ENCODE measurements around the gene RAP1B.

RAP1B gene

DNA sequence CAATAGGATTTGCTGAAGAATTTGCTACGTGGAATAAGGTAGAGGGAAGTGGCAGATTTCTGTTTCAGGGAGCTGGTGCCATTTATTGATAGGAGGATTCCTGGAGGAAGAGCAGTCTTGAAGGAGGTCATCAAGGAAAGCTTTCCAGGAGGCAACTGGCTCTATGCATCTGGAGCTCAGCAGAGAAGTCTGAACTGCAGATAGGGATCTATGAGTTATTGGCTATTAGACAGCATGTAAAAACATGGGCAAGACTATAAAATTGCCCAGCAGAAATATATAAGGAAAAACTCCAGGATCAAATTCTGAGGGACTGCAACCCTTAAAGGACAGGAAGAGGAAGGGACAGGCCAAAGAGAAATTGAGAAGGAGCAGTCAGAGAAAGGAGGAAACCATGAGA, 8.9 kb upstream of the RAP1B start:
- no peak for ATAC-seq

DNA sequence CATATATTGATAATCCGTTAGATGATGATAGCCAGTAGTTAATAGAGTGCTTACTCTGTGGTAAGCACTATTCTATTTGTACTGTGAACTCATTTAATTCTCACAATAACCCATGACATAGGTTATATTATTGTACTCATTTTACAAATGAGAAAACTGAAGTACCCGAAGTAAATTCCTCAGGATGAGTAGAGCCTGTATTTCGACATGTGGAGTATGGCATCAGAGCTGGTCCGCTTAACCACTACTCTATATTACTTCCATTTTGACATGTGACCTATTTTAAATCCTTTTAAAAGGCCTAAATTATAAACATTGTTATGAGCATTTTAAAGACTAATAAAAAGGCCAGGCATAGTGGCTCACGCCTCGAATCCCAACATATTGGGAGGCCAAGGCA, 8.0 kb upstream of the RAP1B start:
- ATAC-seq: no peak
- TF ChIP-seq, protein P1, sequence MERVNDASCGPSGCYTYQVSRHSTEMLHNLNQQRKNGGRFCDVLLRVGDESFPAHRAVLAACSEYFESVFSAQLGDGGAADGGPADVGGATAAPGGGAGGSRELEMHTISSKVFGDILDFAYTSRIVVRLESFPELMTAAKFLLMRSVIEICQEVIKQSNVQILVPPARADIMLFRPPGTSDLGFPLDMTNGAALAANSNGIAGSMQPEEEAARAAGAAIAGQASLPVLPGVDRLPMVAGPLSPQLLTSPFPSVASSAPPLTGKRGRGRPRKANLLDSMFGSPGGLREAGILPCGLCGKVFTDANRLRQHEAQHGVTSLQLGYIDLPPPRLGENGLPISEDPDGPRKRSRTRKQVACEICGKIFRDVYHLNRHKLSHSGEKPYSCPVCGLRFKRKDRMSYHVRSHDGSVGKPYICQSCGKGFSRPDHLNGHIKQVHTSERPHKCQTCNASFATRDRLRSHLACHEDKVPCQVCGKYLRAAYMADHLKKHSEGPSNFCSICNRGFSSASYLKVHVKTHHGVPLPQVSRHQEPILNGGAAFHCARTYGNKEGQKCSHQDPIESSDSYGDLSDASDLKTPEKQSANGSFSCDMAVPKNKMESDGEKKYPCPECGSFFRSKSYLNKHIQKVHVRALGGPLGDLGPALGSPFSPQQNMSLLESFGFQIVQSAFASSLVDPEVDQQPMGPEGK (CRISPR knock-in tag; IDR thresholded peaks at IDR 0.05; ENCODE audit: borderline replicate concordance): no peak
- TF ChIP-seq BACH2 (CRISPR knock-in tag; IDR thresholded peaks at IDR 0.05; ENCODE audit: borderline replicate concordance) (no peak), ZC3H10 (CRISPR knock-in tag; IDR thresholded peaks at IDR 0.05) (no peak)

More for the DNA sequence above, 8.9 kb upstream of the RAP1B start:
- TF ChIP-seq ZC3H10 (CRISPR knock-in tag; IDR thresholded peaks at IDR 0.05) (no peak), GLIS3 (CRISPR knock-in tag; IDR thresholded peaks at IDR 0.05) (no peak), ZNF8 (CRISPR knock-in tag; IDR thresholded peaks at IDR 0.05) (no peak), ZNF565 (CRISPR knock-in tag; conservative IDR thresholded peaks at IDR 0.05; ENCODE audit: low read depth) (no peak), ARNTL (CRISPR knock-in tag; IDR thresholded peaks at IDR 0.05; ENCODE audit: borderline replicate concordance, low read depth) (no peak), BACH2 (CRISPR knock-in tag; IDR thresholded peaks at IDR 0.05; ENCODE audit: borderline replicate concordance) (no peak), ZFP30 (CRISPR knock-in tag; IDR thresholded peaks at IDR 0.05) (no peak), ISL1 (CRISPR knock-in tag; IDR thresholded peaks at IDR 0.05) (no peak), ESRRG (CRISPR knock-in tag; IDR thresholded peaks at IDR 0.05) (no peak), TCF4 (CRISPR knock-in tag; IDR thresholded peaks at IDR 0.05; ENCODE audit: borderline replicate concordance) (no peak), ZFP3 (CRISPR knock-in tag; IDR thresholded peaks at IDR 0.05) (no peak), OSR1 (CRISPR knock-in tag; IDR thresholded peaks at IDR 0.05) (no peak), ZNF70 (CRISPR knock-in tag; IDR thresholded peaks at IDR 0.05) (no peak), PPARA (CRISPR knock-in tag; IDR thresholded peaks at IDR 0.05; ENCODE audit: borderline replicate concordance) (no peak)
- TF ChIP-seq, protein P2, sequence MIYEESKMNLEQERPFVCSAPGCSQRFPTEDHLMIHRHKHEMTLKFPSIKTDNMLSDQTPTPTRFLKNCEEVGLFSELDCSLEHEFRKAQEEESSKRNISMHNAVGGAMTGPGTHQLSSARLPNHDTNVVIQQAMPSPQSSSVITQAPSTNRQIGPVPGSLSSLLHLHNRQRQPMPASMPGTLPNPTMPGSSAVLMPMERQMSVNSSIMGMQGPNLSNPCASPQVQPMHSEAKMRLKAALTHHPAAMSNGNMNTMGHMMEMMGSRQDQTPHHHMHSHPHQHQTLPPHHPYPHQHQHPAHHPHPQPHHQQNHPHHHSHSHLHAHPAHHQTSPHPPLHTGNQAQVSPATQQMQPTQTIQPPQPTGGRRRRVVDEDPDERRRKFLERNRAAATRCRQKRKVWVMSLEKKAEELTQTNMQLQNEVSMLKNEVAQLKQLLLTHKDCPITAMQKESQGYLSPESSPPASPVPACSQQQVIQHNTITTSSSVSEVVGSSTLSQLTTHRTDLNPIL (CRISPR knock-in tag; IDR thresholded peaks at IDR 0.05; ENCODE audit: low read depth): no peak
- TF ChIP-seq, protein P3, sequence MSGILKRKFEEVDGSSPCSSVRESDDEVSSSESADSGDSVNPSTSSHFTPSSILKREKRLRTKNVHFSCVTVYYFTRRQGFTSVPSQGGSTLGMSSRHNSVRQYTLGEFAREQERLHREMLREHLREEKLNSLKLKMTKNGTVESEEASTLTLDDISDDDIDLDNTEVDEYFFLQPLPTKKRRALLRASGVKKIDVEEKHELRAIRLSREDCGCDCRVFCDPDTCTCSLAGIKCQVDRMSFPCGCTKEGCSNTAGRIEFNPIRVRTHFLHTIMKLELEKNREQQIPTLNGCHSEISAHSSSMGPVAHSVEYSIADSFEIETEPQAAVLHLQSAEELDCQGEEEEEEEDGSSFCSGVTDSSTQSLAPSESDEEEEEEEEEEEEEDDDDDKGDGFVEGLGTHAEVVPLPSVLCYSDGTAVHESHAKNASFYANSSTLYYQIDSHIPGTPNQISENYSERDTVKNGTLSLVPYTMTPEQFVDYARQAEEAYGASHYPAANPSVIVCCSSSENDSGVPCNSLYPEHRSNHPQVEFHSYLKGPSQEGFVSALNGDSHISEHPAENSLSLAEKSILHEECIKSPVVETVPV (CRISPR knock-in tag; IDR thresholded peaks at IDR 0.05): no peak
- TF ChIP-seq, protein P1 (CRISPR knock-in tag; IDR thresholded peaks at IDR 0.05; ENCODE audit: borderline replicate concordance): no peak
- TF ChIP-seq, protein P4, sequence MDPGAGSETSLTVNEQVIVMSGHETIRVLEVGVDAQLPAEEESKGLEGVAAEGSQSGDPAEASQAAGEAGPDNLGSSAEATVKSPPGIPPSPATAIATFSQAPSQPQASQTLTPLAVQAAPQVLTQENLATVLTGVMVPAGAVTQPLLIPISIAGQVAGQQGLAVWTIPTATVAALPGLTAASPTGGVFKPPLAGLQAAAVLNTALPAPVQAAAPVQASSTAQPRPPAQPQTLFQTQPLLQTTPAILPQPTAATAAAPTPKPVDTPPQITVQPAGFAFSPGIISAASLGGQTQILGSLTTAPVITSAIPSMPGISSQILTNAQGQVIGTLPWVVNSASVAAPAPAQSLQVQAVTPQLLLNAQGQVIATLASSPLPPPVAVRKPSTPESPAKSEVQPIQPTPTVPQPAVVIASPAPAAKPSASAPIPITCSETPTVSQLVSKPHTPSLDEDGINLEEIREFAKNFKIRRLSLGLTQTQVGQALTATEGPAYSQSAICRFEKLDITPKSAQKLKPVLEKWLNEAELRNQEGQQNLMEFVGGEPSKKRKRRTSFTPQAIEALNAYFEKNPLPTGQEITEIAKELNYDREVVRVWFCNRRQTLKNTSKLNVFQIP (CRISPR knock-in tag; IDR thresholded peaks at IDR 0.05; ENCODE audit: borderline replicate concordance, low read depth): no peak
- TF ChIP-seq, protein P5, sequence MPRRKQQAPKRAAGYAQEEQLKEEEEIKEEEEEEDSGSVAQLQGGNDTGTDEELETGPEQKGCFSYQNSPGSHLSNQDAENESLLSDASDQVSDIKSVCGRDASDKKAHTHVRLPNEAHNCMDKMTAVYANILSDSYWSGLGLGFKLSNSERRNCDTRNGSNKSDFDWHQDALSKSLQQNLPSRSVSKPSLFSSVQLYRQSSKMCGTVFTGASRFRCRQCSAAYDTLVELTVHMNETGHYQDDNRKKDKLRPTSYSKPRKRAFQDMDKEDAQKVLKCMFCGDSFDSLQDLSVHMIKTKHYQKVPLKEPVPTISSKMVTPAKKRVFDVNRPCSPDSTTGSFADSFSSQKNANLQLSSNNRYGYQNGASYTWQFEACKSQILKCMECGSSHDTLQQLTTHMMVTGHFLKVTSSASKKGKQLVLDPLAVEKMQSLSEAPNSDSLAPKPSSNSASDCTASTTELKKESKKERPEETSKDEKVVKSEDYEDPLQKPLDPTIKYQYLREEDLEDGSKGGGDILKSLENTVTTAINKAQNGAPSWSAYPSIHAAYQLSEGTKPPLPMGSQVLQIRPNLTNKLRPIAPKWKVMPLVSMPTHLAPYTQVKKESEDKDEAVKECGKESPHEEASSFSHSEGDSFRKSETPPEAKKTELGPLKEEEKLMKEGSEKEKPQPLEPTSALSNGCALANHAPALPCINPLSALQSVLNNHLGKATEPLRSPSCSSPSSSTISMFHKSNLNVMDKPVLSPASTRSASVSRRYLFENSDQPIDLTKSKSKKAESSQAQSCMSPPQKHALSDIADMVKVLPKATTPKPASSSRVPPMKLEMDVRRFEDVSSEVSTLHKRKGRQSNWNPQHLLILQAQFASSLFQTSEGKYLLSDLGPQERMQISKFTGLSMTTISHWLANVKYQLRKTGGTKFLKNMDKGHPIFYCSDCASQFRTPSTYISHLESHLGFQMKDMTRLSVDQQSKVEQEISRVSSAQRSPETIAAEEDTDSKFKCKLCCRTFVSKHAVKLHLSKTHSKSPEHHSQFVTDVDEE (CRISPR knock-in tag; IDR thresholded peaks at IDR 0.05): no peak

DNA sequence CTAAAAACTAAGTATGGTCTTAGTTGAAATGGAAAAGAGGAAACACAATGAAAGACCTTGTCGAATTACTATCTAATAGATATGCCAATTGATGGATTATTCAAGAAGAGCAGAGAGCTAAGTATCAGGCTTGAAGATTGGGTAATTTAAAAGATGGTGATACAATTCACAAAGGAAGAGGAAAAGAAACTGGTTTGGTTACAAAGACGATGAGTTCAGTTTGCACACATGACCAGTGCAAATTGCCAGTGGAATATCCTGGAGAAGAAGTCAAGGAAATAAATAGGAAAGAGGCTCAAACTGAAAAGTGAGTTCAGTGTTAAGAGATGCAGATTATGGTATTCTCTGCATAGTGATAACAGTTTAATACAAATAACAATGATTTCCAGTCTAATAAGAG, 2.5 kb upstream of the RAP1B start:
- ATAC-seq: no peak
- TF ChIP-seq SNAI2 (CRISPR knock-in tag; IDR thresholded peaks at IDR 0.05) (no peak), CSDC2 (CRISPR knock-in tag; IDR thresholded peaks at IDR 0.05) (no peak), RARB (CRISPR knock-in tag; IDR thresholded peaks at IDR 0.05) (no peak), ZC3H10 (CRISPR knock-in tag; IDR thresholded peaks at IDR 0.05) (no peak)
- TF ChIP-seq, protein P5 (CRISPR knock-in tag; IDR thresholded peaks at IDR 0.05): no peak
- TF ChIP-seq, protein P2 (CRISPR knock-in tag; IDR thresholded peaks at IDR 0.05; ENCODE audit: low read depth): no peak

All from SK-N-SH treated with all-trans-retinoic acid at 6 μM for 48 hours (cell line).